KMS-11 (cell line): ENCODE measurements around the gene SLC2A1.

Experiments used
- H2AFZ ChIP-seq: fragments of 200-600 bp; sonication (generic); 2 replicates; pipeline ENCODE4 v1.6.1; 2016; ENCODE audit warnings: antibody characterized with exemption, mixed run types, low read depth
- H3K27ac ChIP-seq: fragments of 200-600 bp; sonication (generic); 2 replicates; pipeline ENCODE4 v1.6.1; 2016; ENCODE audit warnings: mild to moderate bottlenecking, mixed run types
- H3K27me3 ChIP-seq: fragments of 200-600 bp; sonication (generic); 2 replicates; pipeline ENCODE4 v1.6.1; 2017; ENCODE audit warnings: mild to moderate bottlenecking, low read depth, mixed run types, moderate library complexity; ENCODE audit not compliant: insufficient read depth
- H3K36me3 ChIP-seq: fragments of 200-600 bp; sonication (generic); 2 replicates; pipeline ENCODE4 v1.6.1; 2017; ENCODE audit warnings: mild to moderate bottlenecking, mixed run types; ENCODE audit not compliant: insufficient read depth
- H3K4me1 ChIP-seq: fragments of 200-600 bp; sonication (generic); 2 replicates; pipeline ENCODE4 v1.6.1; 2016; ENCODE audit warnings: mild to moderate bottlenecking, low read depth, mixed run types; ENCODE audit not compliant: poor library complexity, severe bottlenecking
- H3K4me2 ChIP-seq: fragments of 200-600 bp; sonication (generic); 2 replicates; pipeline ENCODE4 v1.7.0; 2016; ENCODE audit warnings: mild to moderate bottlenecking, mixed run types
- H3K4me3 ChIP-seq: fragments of 200-600 bp; sonication (generic); IDR thresholded peaks from 2 replicates; pipeline ENCODE4 v1.6.1; 2017; ENCODE audit warnings: low read depth, low read length, mixed read lengths; ENCODE audit not compliant: insufficient read depth
- H3K79me2 ChIP-seq: fragments of 200-600 bp; sonication (generic); 2 replicates; pipeline ENCODE4 v1.6.1; 2016; ENCODE audit warnings: low read depth, mixed run types; ENCODE audit not compliant: insufficient read depth
- H3K9ac ChIP-seq: fragments of 200-600 bp; sonication (generic); 2 replicates; pipeline ENCODE4 v1.6.1; 2016; ENCODE audit warnings: mild to moderate bottlenecking, mixed run types
- H4K20me1 ChIP-seq: fragments of 200-600 bp; sonication (generic); 2 replicates; pipeline ENCODE4 v1.6.1; 2016; ENCODE audit warnings: mild to moderate bottlenecking, mixed run types; ENCODE audit not compliant: insufficient read depth
- TF ChIP-seq, protein P1 (sequence below): fragments of 200-600 bp; sonication (generic); conservative IDR thresholded peaks from 2 replicates; pipeline ENCODE4 v1.6.1; 2017; ENCODE audit warnings: low read depth, mild to moderate bottlenecking, antibody characterized with exemption, low read length, moderate library complexity, mixed read lengths

Gene SLC2A1

DNA sequence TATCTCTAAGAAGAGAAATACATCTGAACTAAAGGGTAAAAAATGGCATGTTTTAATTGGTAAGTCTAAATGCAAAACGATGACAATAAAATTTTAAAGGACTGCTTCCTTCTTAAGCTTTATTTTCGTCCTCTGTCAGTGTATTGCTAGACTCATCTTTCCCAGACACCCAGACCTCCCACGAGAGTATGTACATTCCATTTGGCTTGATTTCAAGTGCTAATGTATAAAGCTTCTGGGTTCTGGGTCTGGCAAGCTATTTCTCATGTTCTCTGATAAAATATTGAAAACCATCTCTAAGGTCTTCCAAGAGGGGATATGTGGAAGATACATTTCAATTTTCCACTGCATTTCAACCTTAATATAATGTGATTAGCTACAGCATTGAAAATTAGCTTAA is 24.6 kb upstream of the SLC2A1 start:
- TF ChIP-seq, protein P1, sequence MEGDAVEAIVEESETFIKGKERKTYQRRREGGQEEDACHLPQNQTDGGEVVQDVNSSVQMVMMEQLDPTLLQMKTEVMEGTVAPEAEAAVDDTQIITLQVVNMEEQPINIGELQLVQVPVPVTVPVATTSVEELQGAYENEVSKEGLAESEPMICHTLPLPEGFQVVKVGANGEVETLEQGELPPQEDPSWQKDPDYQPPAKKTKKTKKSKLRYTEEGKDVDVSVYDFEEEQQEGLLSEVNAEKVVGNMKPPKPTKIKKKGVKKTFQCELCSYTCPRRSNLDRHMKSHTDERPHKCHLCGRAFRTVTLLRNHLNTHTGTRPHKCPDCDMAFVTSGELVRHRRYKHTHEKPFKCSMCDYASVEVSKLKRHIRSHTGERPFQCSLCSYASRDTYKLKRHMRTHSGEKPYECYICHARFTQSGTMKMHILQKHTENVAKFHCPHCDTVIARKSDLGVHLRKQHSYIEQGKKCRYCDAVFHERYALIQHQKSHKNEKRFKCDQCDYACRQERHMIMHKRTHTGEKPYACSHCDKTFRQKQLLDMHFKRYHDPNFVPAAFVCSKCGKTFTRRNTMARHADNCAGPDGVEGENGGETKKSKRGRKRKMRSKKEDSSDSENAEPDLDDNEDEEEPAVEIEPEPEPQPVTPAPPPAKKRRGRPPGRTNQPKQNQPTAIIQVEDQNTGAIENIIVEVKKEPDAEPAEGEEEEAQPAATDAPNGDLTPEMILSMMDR: no peak
- Histone ChIP-seq H3K9ac (no peak overlapping the region), H3K27me3 (no peaks in the 10 kb centered on the region), H3K79me2 (no peaks in the 10 kb centered on the region), H4K20me1 (no peaks in the 10 kb centered on the region), H3K4me2 (no peak overlapping the region), H3K4me1 (no peaks in the 10 kb centered on the region), H3K4me3 (no peak overlapping the region), H3K36me3 (no peaks in the 10 kb centered on the region), H2AFZ (no peak overlapping the region), H3K27ac (no peak overlapping the region)

DNA sequence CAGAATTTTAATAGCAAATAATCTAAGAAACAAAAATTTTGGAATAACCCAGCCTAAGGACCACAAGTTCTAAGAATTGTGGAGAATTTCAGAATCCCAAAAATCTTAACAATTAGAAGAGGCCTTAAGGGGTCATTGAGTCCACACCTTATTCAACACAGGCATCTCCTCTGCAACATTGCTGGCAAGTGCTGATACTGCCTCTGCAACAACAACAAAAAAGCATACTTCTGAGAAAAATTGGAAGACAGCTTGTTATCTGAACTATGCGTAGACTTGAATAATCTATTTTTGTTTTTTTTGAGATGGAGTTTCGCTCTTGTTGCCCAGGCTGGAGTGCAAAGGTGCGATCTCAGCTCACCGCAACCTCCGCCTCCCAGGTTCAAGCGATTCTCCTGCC is 24.0 kb upstream of the SLC2A1 start:
- no peak overlapping the region for H2AFZ ChIP-seq
- H3K4me3 ChIP-seq: no peak overlapping the region
- H3K9ac ChIP-seq: no peak overlapping the region
- H3K4me1 ChIP-seq: no peaks in the 10 kb centered on the region
- no peaks in the 10 kb centered on the region for H3K79me2 ChIP-seq
- H3K4me2 ChIP-seq: no peak overlapping the region
- TF ChIP-seq, protein P1: no peak
- H4K20me1 ChIP-seq: no peaks in the 10 kb centered on the region
- no peaks in the 10 kb centered on the region for H3K36me3 ChIP-seq
- no peak overlapping the region for H3K27ac ChIP-seq
- H3K27me3 ChIP-seq: no peaks in the 10 kb centered on the region

DNA sequence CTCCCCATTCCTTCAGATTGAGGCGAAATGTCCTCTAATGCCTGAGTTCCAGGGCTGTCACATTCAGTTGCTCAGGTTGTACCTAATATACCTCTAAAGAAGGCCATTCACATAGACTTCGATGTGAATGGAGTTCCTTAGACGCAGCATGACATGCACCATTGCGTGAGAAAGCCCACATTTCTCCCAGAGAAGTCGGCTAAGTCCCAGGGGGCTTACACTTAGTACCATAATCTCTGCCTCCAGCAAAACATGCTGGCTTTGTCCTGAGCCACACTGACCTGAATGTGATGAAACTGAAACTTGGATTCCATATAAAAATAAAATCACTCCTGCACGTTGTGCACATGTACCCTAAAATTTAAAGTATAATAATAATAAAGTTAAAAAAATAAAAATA is 23.2 kb upstream of the SLC2A1 start:
- no peaks in the 10 kb centered on the region for H3K79me2 ChIP-seq
- no peak overlapping the region for H3K4me2 ChIP-seq
- no peaks in the 10 kb centered on the region for H3K36me3 ChIP-seq
- no peaks in the 10 kb centered on the region for H3K4me1 ChIP-seq
- no peak overlapping the region for H3K9ac ChIP-seq
- H4K20me1 ChIP-seq: no peaks in the 10 kb centered on the region
- no peak overlapping the region for H3K4me3 ChIP-seq
- no peak overlapping the region for H2AFZ ChIP-seq
- TF ChIP-seq, protein P1: no peak
- H3K27ac ChIP-seq: no peak overlapping the region
- no peaks in the 10 kb centered on the region for H3K27me3 ChIP-seq

DNA sequence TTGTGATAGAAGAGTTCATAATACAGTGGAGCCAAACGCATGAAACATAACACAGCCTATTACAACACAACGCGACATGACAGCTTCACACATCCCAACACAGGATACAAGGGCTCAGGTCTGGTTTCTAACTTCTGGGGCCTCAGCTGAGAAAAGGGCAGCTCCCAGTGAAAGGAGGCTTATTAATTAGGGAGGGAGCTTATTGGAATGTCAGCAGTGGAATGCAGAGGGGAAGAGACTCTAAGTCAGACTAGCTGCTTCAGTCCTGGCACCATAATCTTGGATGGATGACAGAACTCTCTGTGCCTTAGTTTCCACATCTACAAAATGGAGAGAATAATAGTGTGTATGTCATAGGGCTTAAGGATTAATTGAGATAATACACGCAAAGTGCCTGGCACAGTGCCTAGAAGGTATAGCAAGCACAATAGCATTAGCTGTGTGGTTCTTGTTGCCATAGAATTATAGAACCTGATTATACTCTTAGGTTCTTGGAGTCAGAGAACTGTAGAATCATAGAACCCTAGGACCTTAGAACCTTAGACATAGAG is 22.7 kb upstream of the SLC2A1 start:
- no peaks in the 10 kb centered on the region for H3K36me3 ChIP-seq
- no peaks in the 10 kb centered on the region for H3K4me1 ChIP-seq
- no peak overlapping the region for H3K4me3 ChIP-seq
- TF ChIP-seq, protein P1: no peak
- H3K27me3 ChIP-seq: no peaks in the 10 kb centered on the region
- H4K20me1 ChIP-seq: no peaks in the 10 kb centered on the region
- H3K4me2 ChIP-seq: no peak overlapping the region
- no peak overlapping the region for H3K9ac ChIP-seq
- H2AFZ ChIP-seq: no peak overlapping the region
- H3K79me2 ChIP-seq: no peaks in the 10 kb centered on the region
- H3K27ac ChIP-seq: no peak overlapping the region
